Panc1 (cell line): ENCODE measurements around the gene DDX24. TPM values are rescaled to one million over a fixed set of nuclear protein-coding genes. Genes with fewer than 3 reads are reported as not detected.

ENCODE experiments used
- ATAC-seq: fragments of 200-7000 bp; cut with Tn5 transposase; 2 replicates; pipeline ENCODE4 v1.9.1; 2020; ENCODE audit warnings: mild to moderate bottlenecking, moderate library complexity
- BruUV-seq: library from RNA; stranded (reverse); fragments of 400-500 nt; replicated peaks from 2 replicates; lab custom pipeline; 2021; lab: Mats Ljungman, UMichigan
- CTCF ChIA-PET: fragments of 300-600 bp; sonication (Branson Sonifier 250); formaldehyde crosslinking; loops from one replicate; lab custom pipeline; 2022; ENCODE audit warnings: antibody characterized with exemption; lab: Charles Lee
- POLR2A ChIA-PET: fragments of 300-600 bp; sonication (Branson Sonifier 250); formaldehyde crosslinking; loops from one replicate; lab custom pipeline; 2022; ENCODE audit warnings: antibody characterized with exemption; lab: Charles Lee
- DNase-seq: peaks from one replicate; pipeline ENCODE4 v3.0.0-alpha.2; 2010; ENCODE audit warnings: low read depth, low spot score
- H3K27ac ChIP-seq: 2 replicates; pipeline ENCODE4 v1.5.1; 2011; ENCODE audit warnings: mild to moderate bottlenecking, low read length, inconsistent platforms
- H3K27me3 ChIP-seq: fragments of 200-500 bp; sonication (Bioruptor generic); 2 replicates; pipeline ENCODE4 v1.6.0; 2014; ENCODE audit warnings: low read length, inconsistent platforms; ENCODE audit not compliant: control insufficient read depth, insufficient read depth
- H3K36me3 ChIP-seq: fragments of 200-500 bp; sonication (Bioruptor generic); 2 replicates; pipeline ENCODE4 v1.5.1; 2014; ENCODE audit warnings: inconsistent platforms, mild to moderate bottlenecking, low read length, moderate library complexity; ENCODE audit not compliant: control insufficient read depth, insufficient read depth
- H3K4me1 ChIP-seq: 2 replicates; pipeline ENCODE4 v1.5.1; 2011; ENCODE audit warnings: inconsistent platforms, mild to moderate bottlenecking, low read length, moderate library complexity; ENCODE audit not compliant: control insufficient read depth, insufficient read depth
- H3K4me3 ChIP-seq, 2 experiments: 2 replicates each; pipeline ENCODE4 v1.5.1; 2011 to 2012; ENCODE audit warnings: low read depth in 2 of 2, low read length in 2 of 2, mild to moderate bottlenecking in 2 of 2, inconsistent platforms in 1 of 2, moderate library complexity in 1 of 2
- H3K9me3 ChIP-seq: fragments of 200-500 bp; sonication (Bioruptor generic); 2 replicates; pipeline ENCODE4 v1.5.1; 2014; ENCODE audit warnings: low read depth, mild to moderate bottlenecking, inconsistent platforms, low read length, moderate library complexity; ENCODE audit not compliant: control insufficient read depth, insufficient read depth
- CTCF ChIP-seq: fragments of 450-650 bp; IDR thresholded peaks from 2 replicates; pipeline ENCODE4 v1.5.1; 2017; ENCODE audit warnings: mild to moderate bottlenecking
- POLR2AphosphoS5 ChIP-seq: IDR thresholded peaks from 2 replicates; pipeline ENCODE4 v1.6.1; 2012; ENCODE audit warnings: mild to moderate bottlenecking, low read depth, low read length, moderate library complexity
- REST ChIP-seq, 2 experiments: IDR thresholded peaks; 2 replicates each; pipeline ENCODE4 v1.6.1; 2011 to 2012; ENCODE audit warnings: low read depth in 2 of 2, control low read depth in 1 of 2, low read length in 1 of 2, mild to moderate bottlenecking in 1 of 2, moderate library complexity in 1 of 2; ENCODE audit not compliant: insufficient read depth in 1 of 2
- SIN3A ChIP-seq: IDR thresholded peaks from 2 replicates; pipeline ENCODE4 v1.6.1; 2012; ENCODE audit warnings: low read depth, mild to moderate bottlenecking, low read length, moderate library complexity, borderline replicate concordance; ENCODE audit not compliant: insufficient read depth
- TCF7L2 ChIP-seq: IDR thresholded peaks from 2 replicates; pipeline ENCODE4 v1.6.1; 2011; ENCODE audit warnings: mild to moderate bottlenecking, low read depth, low read length, inconsistent platforms
- in situ Hi-C: cut with HindIII; loops from 2 replicates; pipeline ENCODE4 v1.10.0; 2016; ENCODE audit warnings: low sequenced_read_pairs, low pct_unique_long_range_greater_than_20kb
- intact Hi-C: fragments of 100-400 bp; cut with micrococcal nuclease; formaldehyde crosslinking; loops from one replicate; pipeline ENCODE4 v1.10.0; 2022; ENCODE audit not compliant: unreplicated experiment
- total RNA-seq: library from RNA; stranded (reverse); gene quantifications from one replicate; pipeline ENCODE4 v1.2.1, GENCODE V29; 2021; ENCODE audit not compliant: unreplicated experiment

DDX24 gene
- total RNA-seq, 1 experiment from 2014 or later = 103 TPM

GRCh38 chr14:94001016-94001415 is 80.0 kb downstream of the DDX24 start:
- intact Hi-C loops = loop anchor here (2.0 kb wide), 1 partner anchor 60 kb away; no protein-coding TSS in a partner anchor
- TF ChIP-seq SIN3A (no peak), REST (IDR thresholded peaks at IDR 0.05; ENCODE audit: insufficient read depth in 1 of 2, low read depth in 2 of 2, low read length in 1 of 2) (no peak), POLR2AphosphoS5 (no peak), TCF7L2 (no peak), CTCF (no peak)
- H3K4me3 ChIP-seq = no peak overlapping the region
- in situ Hi-C loops = no loop called here
- CTCF ChIA-PET = interaction anchor here (0.8 to 1.8 kb wide), 4 partner anchors 60 to 64 kb away, joined by 3 to 11 read pairs (median 4); no protein-coding TSS in a partner anchor
- POLR2A ChIA-PET = no interaction called here
- BruUV-seq = no TSS peak
- no peaks in the 10 kb centered on the region for H3K9me3 ChIP-seq
- no peak overlapping the region for H3K27ac ChIP-seq
- H3K36me3 ChIP-seq = no peaks in the 10 kb centered on the region
- ATAC-seq (no peak; the same call in 1 of the 2 replicates), DNase-seq (no peak)
- H3K4me1 ChIP-seq = no peaks in the 10 kb centered on the region
- no peaks in the 10 kb centered on the region for H3K27me3 ChIP-seq

GRCh38 chr14:94000267-94000666 is 80.7 kb downstream of the DDX24 start:
- POLR2A ChIA-PET = no interaction called here
- no peak for DNase-seq
- H3K27me3 ChIP-seq = no peaks in the 10 kb centered on the region
- no peaks in the 10 kb centered on the region for H3K9me3 ChIP-seq
- CTCF ChIA-PET = interaction anchor here (1.3 to 1.8 kb wide), 3 partner anchors 59 to 61 kb away, joined by 4 to 11 read pairs (median 7); no protein-coding TSS in a partner anchor
- BruUV-seq = no TSS peak
- no peaks in the 10 kb centered on the region for H3K4me1 ChIP-seq
- intact Hi-C loops (loop anchor here (2.0 kb wide), 1 partner anchor 59 kb away; no protein-coding TSS in a partner anchor), in situ Hi-C loops (no loop called here)
- H3K36me3 ChIP-seq = no peaks in the 10 kb centered on the region
- no peak for ATAC-seq
- H3K27ac ChIP-seq = no peak overlapping the region
- no peak overlapping the region for H3K4me3 ChIP-seq
- TF ChIP-seq CTCF (no peak), POLR2AphosphoS5 (no peak), REST (IDR thresholded peaks at IDR 0.05; ENCODE audit: insufficient read depth in 1 of 2, low read depth in 2 of 2, low read length in 1 of 2) (no peak)
